Fibroblast of lung (primary cell): ENCODE results near the gene FANCF. TPM values are rescaled to one million over a fixed set of nuclear protein-coding genes. Genes with fewer than 3 reads are reported as not detected.

Experiments
- DNase-seq, 2 donors: peaks; one replicate each; pipeline versions ENCODE4 v3.0.0 to v3.0.0-alpha.2; 2010; ENCODE audit warnings: low read depth in 2 of 2
- H2AFZ ChIP-seq: 2 replicates; pipeline ENCODE4 v1.5.1; 2012; ENCODE audit warnings: low read length, control low read depth, inconsistent platforms
- H3K27ac ChIP-seq: 2 replicates; pipeline ENCODE4 v1.5.1; 2011; ENCODE audit warnings: low read length, control low read depth; ENCODE audit not compliant: insufficient read depth
- H3K27me3 ChIP-seq: 2 replicates; pipeline ENCODE4 v1.5.1; 2011; ENCODE audit warnings: mild to moderate bottlenecking, low read length; ENCODE audit not compliant: control insufficient read depth, insufficient read depth
- H3K36me3 ChIP-seq: 2 replicates; pipeline ENCODE4 v1.5.1; 2011; ENCODE audit warnings: low read length; ENCODE audit not compliant: control insufficient read depth, insufficient read depth
- H3K4me1 ChIP-seq: 2 replicates; pipeline ENCODE4 v1.5.1; 2011; ENCODE audit warnings: low read length; ENCODE audit not compliant: control insufficient read depth, insufficient read depth; ENCODE audit errors: extremely low read depth
- H3K4me2 ChIP-seq: 2 replicates; pipeline ENCODE4 v1.5.1; 2011; ENCODE audit warnings: low read length, control low read depth; ENCODE audit not compliant: insufficient read depth; ENCODE audit errors: extremely low read depth
- H3K4me3 ChIP-seq, 4 experiments: fragments of 200-600 bp in 1 of 4; sonication (generic) in 1 of 4; replicated peaks in 1 of 4; 2 replicates each; pipeline ENCODE4 v1.5.1; 2011 to 2016; ENCODE audit warnings: low read length in 4 of 4, low read depth in 3 of 4, mild to moderate bottlenecking in 3 of 4, control low read depth in 2 of 4, inconsistent platforms in 1 of 4, mixed read lengths in 1 of 4; ENCODE audit not compliant: insufficient read depth in 1 of 4; ENCODE audit errors: control extremely low read depth in 1 of 4
- H3K79me2 ChIP-seq: 2 replicates; pipeline ENCODE4 v1.5.1; 2012; ENCODE audit warnings: mild to moderate bottlenecking, low read length, inconsistent platforms; ENCODE audit not compliant: control insufficient read depth, insufficient read depth
- H3K9ac ChIP-seq: 2 replicates; pipeline ENCODE4 v1.5.1; 2011; ENCODE audit warnings: mild to moderate bottlenecking, low read length, control low read depth; ENCODE audit not compliant: insufficient read depth
- H3K9me3 ChIP-seq: 2 replicates; pipeline ENCODE4 v1.5.1; 2012; ENCODE audit warnings: low read depth, low read length; ENCODE audit not compliant: control insufficient read depth, insufficient read depth
- H4K20me1 ChIP-seq: 2 replicates; pipeline ENCODE4 v1.5.1; 2011; ENCODE audit warnings: low read length; ENCODE audit not compliant: control insufficient read depth, insufficient read depth; ENCODE audit errors: extremely low read depth
- CTCF ChIP-seq, 2 donors: IDR thresholded peaks in 1 of 2; conservative IDR thresholded peaks in 1 of 2; 1 replicate in 1 of 2; 2 replicates in 1 of 2; pipeline ENCODE4 v1.5.1; 2011 to 2012; ENCODE audit warnings: low read length in 2 of 2, control low read depth in 1 of 2, inconsistent platforms in 1 of 2, low read depth in 1 of 2, mild to moderate bottlenecking in 1 of 2
- EZH2 ChIP-seq: IDR thresholded peaks from 2 replicates; pipeline ENCODE4 v1.5.1; 2012; ENCODE audit warnings: low read length, control low read depth, mild to moderate bottlenecking; ENCODE audit errors: missing control alignments
- polyA plus RNA-seq, 2 donors: library from polyadenylated mRNA; depleted of rRNA in 1 of 2; stranded (reverse) in 1 of 2; unstranded in 1 of 2; fragments of >200 nt; gene quantifications; 2 replicates each; pipeline ENCODE4 v1.2.1, GENCODE V29; 2011 to 2012; ENCODE audit warnings: missing spikeins in 1 of 2
- total RNA-seq: library from RNA; depleted of rRNA; stranded (reverse); fragments of >200 nt; gene quantifications from 2 replicates; pipeline ENCODE4 v1.2.1, GENCODE V29; 2014

The FANCF gene
- total and polyA plus RNA-seq, 2 donors (not counting 1 experiment from before 2014, with no cell fraction given): 4.9 to 15.9 TPM

GRCh38 chr11:22666688-22667439 is 41.2 kb upstream of the FANCF start:
- TF ChIP-seq EZH2 (no peak), CTCF (conservative IDR thresholded peaks at IDR 0.05 in 1 of 2, IDR thresholded peaks at IDR 0.05 in 1 of 2; ENCODE audit: low read depth in 1 of 2, low read length in 2 of 2) (peak in 1 of 2 donors; percentile 9)
- H3K79me2 ChIP-seq: no peaks in the 10 kb centered on the region
- no peaks in the 10 kb centered on the region for H3K9me3 ChIP-seq
- no peak overlapping the region for H3K9ac ChIP-seq
- H3K27ac ChIP-seq: no peak overlapping the region
- peaks cover 5% of the 10 kb centered on the region for H3K27me3 ChIP-seq
- peak overlapping the region; percentile 15 to 72 (median 32) for H3K4me3 ChIP-seq
- H3K36me3 ChIP-seq: no peaks in the 10 kb centered on the region
- peak overlapping the region; percentile 32 for H3K4me2 ChIP-seq
- H3K4me1 ChIP-seq: no peaks in the 10 kb centered on the region
- H4K20me1 ChIP-seq: no peaks in the 10 kb centered on the region
- H2AFZ ChIP-seq: no peak overlapping the region
- peak; percentile 17 to 43 for DNase-seq

GRCh38 chr11:22666325-22666687 is 40.7 kb upstream of the FANCF start, which contains the start of gene GAS2:
Gene GAS2, plus strand, starts transcription at chr11:22666611. Its CDS starts 8,259 bp downstream, at chr11:22674870.
- H3K27ac ChIP-seq: no peak within 1 kb of the TSS
- peak within 1 kb of the TSS; percentile 15 to 72 (median 32) for H3K4me3 ChIP-seq
- H3K4me2 ChIP-seq: peak within 1 kb of the TSS; percentile 32
- no peaks in the 10 kb centered on the region for H3K79me2 ChIP-seq
- peak in 1 of 2 donors; percentile 39 for DNase-seq
- H3K36me3 ChIP-seq: no peaks in the 10 kb centered on the region
- TF ChIP-seq CTCF (conservative IDR thresholded peaks at IDR 0.05 in 1 of 2, IDR thresholded peaks at IDR 0.05 in 1 of 2; ENCODE audit: low read depth in 1 of 2, low read length in 2 of 2): no peak
- no peak for TF ChIP-seq EZH2
- peaks cover 5% of the 10 kb centered on the region for H3K27me3 ChIP-seq
- H4K20me1 ChIP-seq: no peaks in the 10 kb centered on the region
- no peak within 1 kb of the TSS for H3K9ac ChIP-seq
- H3K9me3 ChIP-seq: no peaks in the 10 kb centered on the region
- H3K4me1 ChIP-seq: no peaks in the 10 kb centered on the region
- no peak within 1 kb of the TSS for H2AFZ ChIP-seq

- no peaks in the 10 kb centered on the region for H3K27me3 ChIP-seq
- H3K27ac ChIP-seq: no peak overlapping the region
- H3K9ac ChIP-seq: no peak overlapping the region
- H4K20me1 ChIP-seq: no peaks in the 10 kb centered on the region
- H2AFZ ChIP-seq: no peak overlapping the region
- H3K4me1 ChIP-seq: no peaks in the 10 kb centered on the region
- H3K36me3 ChIP-seq: no peaks in the 10 kb centered on the region
- no peak for TF ChIP-seq CTCF (conservative IDR thresholded peaks at IDR 0.05 in 1 of 2, IDR thresholded peaks at IDR 0.05 in 1 of 2; ENCODE audit: low read depth in 1 of 2, low read length in 2 of 2)
- TF ChIP-seq EZH2: no peak
- H3K79me2 ChIP-seq: no peaks in the 10 kb centered on the region
- no peak for DNase-seq
- no peak overlapping the region for H3K4me3 ChIP-seq
- no peak overlapping the region for H3K4me2 ChIP-seq
- no peaks in the 10 kb centered on the region for H3K9me3 ChIP-seq
These were observed 34.2 kb upstream of the FANCF start for GRCh38 chr11:22659783-22660182.
